ENCODE results near the gene ATRIP.

Gene ATRIP

GRCh38 chr3:48410205-48411040, 36.1 kb upstream of the ATRIP start:
- no peaks in the 10 kb centered on the region for H4K20me1 ChIP-seq (ENCODE audit: control insufficient read depth, insufficient read depth, low read depth, low read length)
- no peaks in the 10 kb centered on the region for H3K79me2 ChIP-seq (ENCODE audit: control insufficient read depth, low read length)
- TF ChIP-seq EZH2phosphoT487 (IDR thresholded peaks at IDR 0.05; ENCODE audit: borderline replicate concordance, low read length): no peak
- TF ChIP-seq, protein P1, sequence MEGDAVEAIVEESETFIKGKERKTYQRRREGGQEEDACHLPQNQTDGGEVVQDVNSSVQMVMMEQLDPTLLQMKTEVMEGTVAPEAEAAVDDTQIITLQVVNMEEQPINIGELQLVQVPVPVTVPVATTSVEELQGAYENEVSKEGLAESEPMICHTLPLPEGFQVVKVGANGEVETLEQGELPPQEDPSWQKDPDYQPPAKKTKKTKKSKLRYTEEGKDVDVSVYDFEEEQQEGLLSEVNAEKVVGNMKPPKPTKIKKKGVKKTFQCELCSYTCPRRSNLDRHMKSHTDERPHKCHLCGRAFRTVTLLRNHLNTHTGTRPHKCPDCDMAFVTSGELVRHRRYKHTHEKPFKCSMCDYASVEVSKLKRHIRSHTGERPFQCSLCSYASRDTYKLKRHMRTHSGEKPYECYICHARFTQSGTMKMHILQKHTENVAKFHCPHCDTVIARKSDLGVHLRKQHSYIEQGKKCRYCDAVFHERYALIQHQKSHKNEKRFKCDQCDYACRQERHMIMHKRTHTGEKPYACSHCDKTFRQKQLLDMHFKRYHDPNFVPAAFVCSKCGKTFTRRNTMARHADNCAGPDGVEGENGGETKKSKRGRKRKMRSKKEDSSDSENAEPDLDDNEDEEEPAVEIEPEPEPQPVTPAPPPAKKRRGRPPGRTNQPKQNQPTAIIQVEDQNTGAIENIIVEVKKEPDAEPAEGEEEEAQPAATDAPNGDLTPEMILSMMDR (IDR thresholded peaks at IDR 0.05; ENCODE audit: low read depth, low read length, poor library complexity, severe bottlenecking): no peak
- no peaks in the 10 kb centered on the region for H3K27me3 ChIP-seq (ENCODE audit: control insufficient read depth, low read length)
- no peaks in the 10 kb centered on the region for H3K4me1 ChIP-seq (ENCODE audit: control insufficient read depth, low read length)
- no peak overlapping the region for H3K4me3 ChIP-seq (ENCODE audit: low read length)
- H3K36me3 ChIP-seq (ENCODE audit: control insufficient read depth, low read length): no peaks in the 10 kb centered on the region
- H3F3A ChIP-seq (ENCODE audit: control insufficient read depth, insufficient read depth): no peaks in the 10 kb centered on the region
- no peak overlapping the region for H3K4me2 ChIP-seq (ENCODE audit: low read length)
- H3K9me2 ChIP-seq (replicated peaks; ENCODE audit: control insufficient read depth, low read length): no peaks in the 10 kb centered on the region
- no peaks in the 10 kb centered on the region for H3K9me3 ChIP-seq (ENCODE audit: control insufficient read depth, insufficient read depth, low read length)
- no peak overlapping the region for H3K27ac ChIP-seq (ENCODE audit: low read depth, low read length)

- no peaks in the 10 kb centered on the region for H3K4me1 ChIP-seq (ENCODE audit: control insufficient read depth, low read length)
- H3K27me3 ChIP-seq (ENCODE audit: control insufficient read depth, low read length): no peaks in the 10 kb centered on the region
- H3F3A ChIP-seq (ENCODE audit: control insufficient read depth, insufficient read depth): no peaks in the 10 kb centered on the region
- H4K20me1 ChIP-seq (ENCODE audit: control insufficient read depth, insufficient read depth, low read depth, low read length): no peaks in the 10 kb centered on the region
- H3K9me2 ChIP-seq (replicated peaks; ENCODE audit: control insufficient read depth, low read length): no peaks in the 10 kb centered on the region
- H3K27ac ChIP-seq (ENCODE audit: low read depth, low read length): no peak overlapping the region
- H3K36me3 ChIP-seq (ENCODE audit: control insufficient read depth, low read length): no peaks in the 10 kb centered on the region
- no peak overlapping the region for H3K4me3 ChIP-seq (ENCODE audit: low read length)
- H3K79me2 ChIP-seq (ENCODE audit: control insufficient read depth, low read length): no peaks in the 10 kb centered on the region
- no peaks in the 10 kb centered on the region for H3K9me3 ChIP-seq (ENCODE audit: control insufficient read depth, insufficient read depth, low read length)
- no peak overlapping the region for H3K4me2 ChIP-seq (ENCODE audit: low read length)
- no peak for TF ChIP-seq EZH2phosphoT487 (IDR thresholded peaks at IDR 0.05; ENCODE audit: borderline replicate concordance, low read length)
- TF ChIP-seq, protein P1 (IDR thresholded peaks at IDR 0.05; ENCODE audit: low read depth, low read length, poor library complexity, severe bottlenecking): no peak
Measured at GRCh38 chr3:48411041-48411588, 35.4 kb upstream of the ATRIP start.

- Histone ChIP-seq H3K4me3 (ENCODE audit: low read length) (no peak overlapping the region), H3K27me3 (ENCODE audit: control insufficient read depth, low read length) (no peaks in the 10 kb centered on the region), H3K9me2 (replicated peaks; ENCODE audit: control insufficient read depth, low read length) (no peaks in the 10 kb centered on the region), H3K79me2 (ENCODE audit: control insufficient read depth, low read length) (no peaks in the 10 kb centered on the region), H3K36me3 (ENCODE audit: control insufficient read depth, low read length) (no peaks in the 10 kb centered on the region), H3K4me2 (ENCODE audit: low read length) (no peak overlapping the region), H4K20me1 (ENCODE audit: control insufficient read depth, insufficient read depth, low read depth, low read length) (no peaks in the 10 kb centered on the region), H3K4me1 (ENCODE audit: control insufficient read depth, low read length) (no peaks in the 10 kb centered on the region), H3F3A (ENCODE audit: control insufficient read depth, insufficient read depth) (no peaks in the 10 kb centered on the region), H3K9me3 (ENCODE audit: control insufficient read depth, insufficient read depth, low read length) (no peaks in the 10 kb centered on the region), H3K27ac (ENCODE audit: low read depth, low read length) (no peak overlapping the region)
- TF ChIP-seq, protein P1 (IDR thresholded peaks at IDR 0.05; ENCODE audit: low read depth, low read length, poor library complexity, severe bottlenecking): no peak
- no peak for TF ChIP-seq EZH2phosphoT487 (IDR thresholded peaks at IDR 0.05; ENCODE audit: borderline replicate concordance, low read length)
Measured at GRCh38 chr3:48411606-48412374, 34.7 kb upstream of the ATRIP start.
